ENCODE results near the gene IL1RAPL1.
"Not testable (repeated sequence)": the region's sequence is repeated elsewhere in the genome, so short reads cannot be mapped to it uniquely, and the experiment has no call there.

The IL1RAPL1 gene

GRCh38 chrX:29297171-29297800 is 710.0 kb downstream of the IL1RAPL1 start:
- DNase-seq: no peak

DNA sequence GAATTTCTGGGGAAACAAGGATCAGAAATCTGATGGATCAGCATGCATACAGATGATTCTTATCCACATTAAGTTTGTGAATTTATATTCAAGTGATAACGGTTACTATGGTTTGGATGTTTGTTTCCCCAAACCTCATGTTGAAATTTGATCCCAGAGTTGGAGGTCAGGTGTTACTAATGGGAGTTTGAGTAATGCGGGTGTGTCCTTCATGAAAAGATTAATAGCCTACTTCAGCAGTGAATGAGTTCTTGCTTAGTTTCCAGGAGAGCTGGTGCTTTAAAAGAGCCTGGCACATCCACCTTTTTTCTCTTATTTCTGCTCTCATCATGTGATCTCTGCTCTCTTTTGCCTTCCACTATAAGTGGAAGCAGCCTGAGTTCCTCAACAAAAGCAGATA is 712.4 kb downstream of the IL1RAPL1 start:
- no peak for DNase-seq

DNA sequence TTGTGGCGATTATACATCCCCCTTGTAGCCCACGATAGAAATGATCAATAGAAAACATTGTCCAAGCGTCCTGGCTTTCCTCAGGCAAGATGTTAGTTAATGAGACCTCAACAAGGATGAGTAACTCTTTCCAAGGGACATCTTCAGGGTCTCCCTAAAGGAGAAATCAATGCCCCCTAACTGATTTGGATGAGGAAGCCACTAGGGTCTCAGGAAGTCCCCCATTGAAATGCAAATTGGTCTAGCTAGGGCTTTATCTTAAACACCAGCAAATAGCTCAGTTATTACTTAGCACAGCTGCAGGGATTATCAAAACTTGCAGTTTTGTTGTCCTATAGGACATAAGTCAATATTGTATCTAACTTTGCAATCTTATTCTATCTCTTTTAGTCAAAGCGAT is 721.5 kb downstream of the IL1RAPL1 start:
- DNase-seq: no peak

- DNase-seq: no peak
Measured at GRCh38 chrX:29315931-29316330, 728.7 kb downstream of the IL1RAPL1 start.

GRCh38 chrX:29318012-29318411 is 730.8 kb downstream of the IL1RAPL1 start:
- no peak for DNase-seq

DNA sequence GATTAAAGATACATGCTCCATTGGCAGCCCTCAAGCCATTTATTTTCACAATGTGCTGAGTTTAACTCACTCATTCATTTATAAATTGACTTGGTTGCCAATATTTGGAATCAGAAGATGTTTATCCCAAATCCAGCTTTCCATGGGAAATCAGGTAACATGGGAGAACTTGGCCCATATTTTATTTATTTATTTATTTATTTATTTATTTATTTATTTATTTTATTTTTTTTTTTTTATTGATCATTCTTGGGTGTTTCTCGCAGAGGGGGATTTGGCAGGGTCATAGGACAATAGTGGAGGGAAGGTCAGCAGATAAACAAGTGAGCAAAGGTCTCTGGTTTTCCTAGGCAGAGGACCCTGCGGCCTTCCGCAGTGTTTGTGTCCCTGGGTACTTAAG is 745.2 kb downstream of the IL1RAPL1 start:
- not testable (repeated sequence) for DNase-seq

DNA sequence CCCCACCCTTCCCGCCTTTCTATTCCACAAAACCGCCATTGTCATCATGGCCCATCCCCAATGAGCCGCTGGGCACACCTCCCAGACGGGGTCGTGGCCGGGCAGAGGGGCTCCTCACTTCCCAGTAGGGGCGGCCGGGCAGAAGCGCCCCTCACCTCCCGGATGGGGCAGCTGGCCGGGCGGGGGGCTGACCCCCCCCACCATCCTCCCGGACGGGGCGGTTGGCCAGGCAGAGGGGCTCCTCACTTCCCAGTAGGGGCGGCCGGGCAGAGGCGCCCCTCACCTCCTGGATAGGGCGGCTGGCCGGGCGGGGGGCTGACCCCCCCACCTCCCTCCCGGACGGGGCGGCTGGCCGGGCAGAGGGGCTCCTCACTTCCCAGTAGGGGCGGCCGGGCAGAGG is 745.8 kb downstream of the IL1RAPL1 start:
- DNase-seq: not testable (repeated sequence)

- DNase-seq: no peak
Measured at GRCh38 chrX:29348288-29348687, 761.0 kb downstream of the IL1RAPL1 start.

GRCh38 chrX:29359276-29359675 is 772.0 kb downstream of the IL1RAPL1 start:
- no peak for DNase-seq

GRCh38 chrX:29374765-29375164 is 787.5 kb downstream of the IL1RAPL1 start:
- DNase-seq: not testable (repeated sequence)

DNA sequence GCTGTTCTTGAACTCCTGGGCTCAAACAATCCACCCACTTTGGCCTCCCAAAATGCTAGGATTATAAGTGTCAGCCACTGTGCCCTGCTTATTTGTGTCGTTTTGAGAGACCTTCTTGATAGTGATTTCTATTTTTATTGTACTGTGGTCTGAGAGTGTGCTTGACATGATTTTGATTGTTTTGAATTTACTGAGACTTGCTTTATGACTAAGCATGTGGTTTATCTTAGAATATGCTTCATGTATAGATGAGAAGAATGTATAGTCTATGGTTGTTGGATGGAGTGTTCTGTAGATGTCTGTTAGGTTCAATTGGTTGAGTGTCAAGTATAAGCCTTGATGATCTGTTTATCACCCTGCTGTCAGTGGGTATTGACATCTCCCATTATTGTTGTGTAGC is 789.3 kb downstream of the IL1RAPL1 start:
- DNase-seq: no peak

GRCh38 chrX:29382811-29383210 is 795.6 kb downstream of the IL1RAPL1 start:
- DNase-seq: no peak

DNA sequence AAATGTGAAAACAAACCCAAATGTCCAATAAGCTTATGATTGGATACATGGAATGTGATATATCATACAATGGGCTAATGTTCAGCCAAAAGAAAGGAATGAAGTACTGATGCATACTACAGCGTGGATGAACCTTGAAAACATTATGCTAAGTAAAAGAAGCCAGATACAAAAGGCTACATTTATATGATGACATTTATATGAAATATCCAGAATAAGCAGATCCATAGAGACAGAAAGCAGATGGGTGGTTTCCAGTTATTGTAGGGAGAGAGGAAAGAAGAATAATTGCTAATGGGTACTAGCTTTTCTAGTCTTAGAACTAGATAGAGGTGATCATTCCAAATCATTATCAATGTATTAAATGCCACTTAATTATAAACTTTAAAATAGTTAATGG is 801.3 kb downstream of the IL1RAPL1 start:
- no peak for DNase-seq

GRCh38 chrX:29397506-29397905 is 810.3 kb downstream of the IL1RAPL1 start:
- no peak for DNase-seq

GRCh38 chrX:29407357-29407756 is 820.1 kb downstream of the IL1RAPL1 start:
- DNase-seq: no peak

- no peak for DNase-seq
Measured at GRCh38 chrX:29419774-29420553, 832.7 kb downstream of the IL1RAPL1 start.

DNA sequence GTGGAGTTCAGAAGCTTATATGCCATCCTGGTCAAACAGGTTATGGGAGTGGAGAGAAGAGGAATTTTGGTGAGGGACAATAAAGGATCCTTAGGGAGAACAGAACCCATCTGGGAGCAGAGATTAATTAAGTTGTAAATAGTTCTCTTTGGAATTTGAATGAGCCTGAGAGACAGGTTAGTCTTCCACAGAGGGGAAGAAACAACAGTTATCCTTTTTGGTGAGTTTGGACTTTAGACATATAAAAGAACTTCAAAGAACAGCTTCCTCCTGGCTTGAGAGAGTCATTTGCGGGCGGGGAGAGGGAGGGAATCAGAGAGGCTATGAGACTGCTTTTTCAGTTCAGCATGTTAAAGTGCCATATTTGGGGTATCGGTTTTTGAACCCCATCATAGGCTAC is 834.8 kb downstream of the IL1RAPL1 start:
- DNase-seq: no peak

- no peak for DNase-seq
Measured at GRCh38 chrX:29431895-29432294, 844.6 kb downstream of the IL1RAPL1 start.

DNA sequence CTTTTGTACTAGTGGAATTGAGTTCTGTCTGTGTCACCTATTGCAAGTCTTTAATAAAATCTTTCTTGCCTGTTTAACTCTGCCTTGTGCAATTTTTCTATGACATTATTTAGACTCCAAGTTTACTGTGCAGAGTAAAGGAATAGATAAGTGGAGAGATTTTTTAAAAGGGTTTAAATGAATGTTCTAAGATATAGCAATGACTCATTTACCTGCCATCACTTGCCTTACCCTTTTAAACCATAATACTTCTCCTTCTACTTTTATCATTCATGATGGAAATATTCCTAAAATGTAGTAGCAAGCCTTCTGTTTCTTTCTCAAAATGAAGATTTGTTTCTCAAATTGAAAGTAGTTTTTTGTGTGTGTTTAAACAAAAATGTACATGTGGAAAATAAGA is 845.3 kb downstream of the IL1RAPL1 start:
- no peak for DNase-seq

GRCh38 chrX:29434939-29435338 is 847.7 kb downstream of the IL1RAPL1 start:
- no peak for DNase-seq

GRCh38 chrX:29435396-29435795 is 848.1 kb downstream of the IL1RAPL1 start:
- no peak for DNase-seq

GRCh38 chrX:29447867-29448266 is 860.6 kb downstream of the IL1RAPL1 start:
- DNase-seq: no peak

- no peak for DNase-seq
Measured at GRCh38 chrX:29453333-29453732, 866.1 kb downstream of the IL1RAPL1 start.

- DNase-seq: no peak
Measured at GRCh38 chrX:29455702-29456101, 868.5 kb downstream of the IL1RAPL1 start.

- DNase-seq: no peak
Measured at GRCh38 chrX:29461039-29461438, 873.8 kb downstream of the IL1RAPL1 start.

Measured in stimulated activated CD4-positive, alpha-beta T cell treated with anti-CD3 and anti-CD28 coated beads, Interleukin-15, amount 100 ng/mL, for 24 hours (primary cell).